ENCODE data around the gene FCRL6. TPM values are rescaled to one million over a fixed set of nuclear protein-coding genes. Genes with fewer than 3 reads are reported as not detected.

The FCRL6 gene
- total and polyA plus RNA-seq, 2 donors (not counting 3 experiments of a cell fraction or from before 2014, with no cell fraction given): 0.06 TPM; not detected in 1

DNA sequence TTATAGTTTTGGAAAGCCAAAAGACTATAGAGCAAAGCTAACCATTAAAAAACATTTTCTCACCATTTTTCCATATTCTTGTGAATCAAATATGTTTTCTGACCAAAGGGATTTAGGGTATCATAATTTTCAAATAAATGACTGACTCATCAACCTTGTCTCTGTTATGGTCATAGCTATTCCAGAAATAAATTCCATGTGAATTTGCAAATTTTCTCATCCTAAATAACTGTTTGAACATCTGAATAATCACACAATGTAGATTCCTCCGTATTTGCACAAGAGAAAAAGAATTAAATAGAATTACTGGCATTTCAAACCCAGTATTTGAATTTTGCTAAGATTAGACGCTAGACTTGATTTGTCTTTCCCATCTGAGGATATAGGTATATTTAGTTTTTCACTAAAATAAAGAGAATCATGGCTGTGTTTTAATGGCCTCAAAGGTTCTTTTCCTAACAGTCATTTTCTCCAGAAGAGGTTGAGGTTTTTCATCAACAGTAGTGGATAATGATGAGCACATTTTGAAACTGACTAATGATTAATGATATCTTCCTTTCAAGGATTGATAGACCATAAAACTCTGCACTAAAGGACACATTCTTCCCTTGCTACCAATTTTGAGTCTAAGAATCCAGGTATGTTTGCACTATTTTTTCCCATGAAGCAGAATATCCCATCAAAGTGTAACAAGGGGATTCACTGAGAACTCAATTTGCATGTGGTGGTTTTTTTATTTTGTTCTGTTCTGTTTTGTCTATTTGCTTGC lies 30.8 kb upstream of the FCRL6 start:
- H3K79me2 ChIP-seq (ENCODE audit: control insufficient read depth, insufficient read depth, low read length): no peaks in the 10 kb centered on the region
- no peak overlapping the region for H3K4me2 ChIP-seq (ENCODE audit: insufficient read depth, low read length)
- POLR2A ChIA-PET: no interaction called here
- intact Hi-C loops (cut with micrococcal nuclease) (no loop called here), dilution Hi-C loops (cut with MboI; ENCODE audit: extremely low pct_ligation_motif_present, low sequenced_read_pairs) (no loop called here)
- H3K4me1 ChIP-seq (ENCODE audit: control insufficient read depth, extremely low read depth, insufficient read depth, low read length): peaks cover 25% of the 10 kb centered on the region
- H3K27ac ChIP-seq (ENCODE audit: insufficient read depth, low read depth, low read length): no peak overlapping the region
- H3K9me3 ChIP-seq (replicated peaks; ENCODE audit: control insufficient read depth, insufficient read depth, low read length): no peaks in the 10 kb centered on the region
- no peak for TF ChIP-seq MYC (IDR thresholded peaks at IDR 0.05; ENCODE audit: low read depth, low read length)
- TF ChIP-seq POLR2AphosphoS5 (IDR thresholded peaks at IDR 0.05; ENCODE audit: insufficient read depth, low read depth, low read length): no peak
- no peak for TF ChIP-seq JUN (IDR thresholded peaks at IDR 0.05; ENCODE audit: borderline replicate concordance, insufficient read depth, insufficient read length, low read depth)
- TF ChIP-seq GATA2 (IDR thresholded peaks at IDR 0.05; ENCODE audit: insufficient read depth, insufficient read length, low read depth, low read length): no peak
- no peak for TF ChIP-seq FOS (IDR thresholded peaks at IDR 0.05; ENCODE audit: borderline replicate concordance, insufficient read depth, low read length)
- no peak for TF ChIP-seq POLR2A (IDR thresholded peaks at IDR 0.05; ENCODE audit: low read depth, low read length)
- TF ChIP-seq, protein P1, sequence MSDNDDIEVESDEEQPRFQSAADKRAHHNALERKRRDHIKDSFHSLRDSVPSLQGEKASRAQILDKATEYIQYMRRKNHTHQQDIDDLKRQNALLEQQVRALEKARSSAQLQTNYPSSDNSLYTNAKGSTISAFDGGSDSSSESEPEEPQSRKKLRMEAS (IDR thresholded peaks at IDR 0.05; ENCODE audit: insufficient read depth, insufficient read length): no peak
- no peaks in the 10 kb centered on the region for H3K36me3 ChIP-seq (ENCODE audit: control insufficient read depth in 2 of 2, extremely low read depth in 1 of 2, insufficient read depth in 2 of 2, low read length in 2 of 2)
- FAIRE-seq: no peak
- DNase-seq (ENCODE audit: low read depth, low spot score): no peak
- no TSS peak for BruUV-seq (replicated peaks)
- CTCF ChIA-PET: no interaction called here
- no peak overlapping the region for H2AFZ ChIP-seq (ENCODE audit: low read depth, low read length)
- H3K27me3 ChIP-seq (ENCODE audit: control insufficient read depth in 2 of 2, insufficient read depth in 2 of 2, low read length in 2 of 2): no peaks in the 10 kb centered on the region
- no peak overlapping the region for H3K9ac ChIP-seq (replicated peaks; ENCODE audit: extremely low read depth, insufficient read depth, low read length)
- no peak overlapping the region for H3K4me3 ChIP-seq (replicated peaks in 1 of 3; ENCODE audit: insufficient read depth in 1 of 3, low read depth in 1 of 3, low read length in 3 of 3)
- H3K9me1 ChIP-seq (replicated peaks; ENCODE audit: control insufficient read depth, extremely low read depth, insufficient read depth, low read length): no peaks in the 10 kb centered on the region
- no peaks in the 10 kb centered on the region for H4K20me1 ChIP-seq (replicated peaks; ENCODE audit: control insufficient read depth, extremely low read depth, insufficient read depth, low read length)

DNA sequence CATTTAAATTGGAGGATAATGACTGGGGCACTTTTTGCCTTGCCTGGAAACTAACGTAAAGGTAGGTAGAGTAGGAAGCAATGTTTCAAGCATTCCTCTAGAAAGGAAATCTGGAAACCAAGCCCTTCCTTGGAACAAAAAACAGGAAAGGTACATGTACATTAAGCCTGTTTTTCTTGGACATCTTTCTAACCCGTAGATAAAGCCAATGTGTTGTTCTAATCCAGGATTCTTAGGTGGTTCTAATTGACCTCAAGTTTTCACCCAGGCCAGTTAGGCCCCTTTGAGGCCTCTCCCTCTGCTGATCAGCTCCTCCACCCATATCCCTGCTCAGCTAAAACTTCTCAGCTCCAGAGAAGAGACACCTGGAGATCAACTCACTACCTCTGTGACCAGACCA lies 27.7 kb upstream of the FCRL6 start:
- H3K79me2 ChIP-seq (ENCODE audit: control insufficient read depth, insufficient read depth, low read length): no peaks in the 10 kb centered on the region
- peak overlapping the region; percentile 26 for H2AFZ ChIP-seq (ENCODE audit: low read depth, low read length)
- BruUV-seq (replicated peaks): no TSS peak
- dilution Hi-C loops (cut with MboI; ENCODE audit: extremely low pct_ligation_motif_present, low sequenced_read_pairs): no loop called here
- H3K9ac ChIP-seq (replicated peaks; ENCODE audit: extremely low read depth, insufficient read depth, low read length): peak overlapping the region; percentile 21
- peaks cover 42% of the 10 kb centered on the region for H3K4me1 ChIP-seq (ENCODE audit: control insufficient read depth, extremely low read depth, insufficient read depth, low read length)
- H3K36me3 ChIP-seq (ENCODE audit: control insufficient read depth in 2 of 2, extremely low read depth in 1 of 2, insufficient read depth in 2 of 2, low read length in 2 of 2): no peaks in the 10 kb centered on the region
- peak; percentile 79 for TF ChIP-seq GATA2 (IDR thresholded peaks at IDR 0.05; ENCODE audit: insufficient read depth, insufficient read length, low read depth, low read length)
- no peak for TF ChIP-seq MYC (IDR thresholded peaks at IDR 0.05; ENCODE audit: low read depth, low read length)
- TF ChIP-seq, protein P2, sequence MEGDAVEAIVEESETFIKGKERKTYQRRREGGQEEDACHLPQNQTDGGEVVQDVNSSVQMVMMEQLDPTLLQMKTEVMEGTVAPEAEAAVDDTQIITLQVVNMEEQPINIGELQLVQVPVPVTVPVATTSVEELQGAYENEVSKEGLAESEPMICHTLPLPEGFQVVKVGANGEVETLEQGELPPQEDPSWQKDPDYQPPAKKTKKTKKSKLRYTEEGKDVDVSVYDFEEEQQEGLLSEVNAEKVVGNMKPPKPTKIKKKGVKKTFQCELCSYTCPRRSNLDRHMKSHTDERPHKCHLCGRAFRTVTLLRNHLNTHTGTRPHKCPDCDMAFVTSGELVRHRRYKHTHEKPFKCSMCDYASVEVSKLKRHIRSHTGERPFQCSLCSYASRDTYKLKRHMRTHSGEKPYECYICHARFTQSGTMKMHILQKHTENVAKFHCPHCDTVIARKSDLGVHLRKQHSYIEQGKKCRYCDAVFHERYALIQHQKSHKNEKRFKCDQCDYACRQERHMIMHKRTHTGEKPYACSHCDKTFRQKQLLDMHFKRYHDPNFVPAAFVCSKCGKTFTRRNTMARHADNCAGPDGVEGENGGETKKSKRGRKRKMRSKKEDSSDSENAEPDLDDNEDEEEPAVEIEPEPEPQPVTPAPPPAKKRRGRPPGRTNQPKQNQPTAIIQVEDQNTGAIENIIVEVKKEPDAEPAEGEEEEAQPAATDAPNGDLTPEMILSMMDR (IDR thresholded peaks at IDR 0.05; ENCODE audit: extremely low read depth in 1 of 2, insufficient read depth in 1 of 2, low read depth in 1 of 2, low read length in 2 of 2): no peak
- TF ChIP-seq POLR2AphosphoS5 (IDR thresholded peaks at IDR 0.05; ENCODE audit: insufficient read depth, low read depth, low read length): peak; percentile 71
- peak; percentile 52 for TF ChIP-seq POLR2A (IDR thresholded peaks at IDR 0.05; ENCODE audit: low read depth, low read length)
- POLR2A ChIA-PET: no interaction called here
- H3K9me3 ChIP-seq (replicated peaks; ENCODE audit: control insufficient read depth, insufficient read depth, low read length): no peaks in the 10 kb centered on the region
- peak overlapping the region; percentile 50 for H3K27ac ChIP-seq (ENCODE audit: insufficient read depth, low read depth, low read length)
- H3K27me3 ChIP-seq (ENCODE audit: control insufficient read depth in 2 of 2, insufficient read depth in 2 of 2, low read length in 2 of 2): no peaks in the 10 kb centered on the region
- peak overlapping the region; percentile 63 for H3K4me2 ChIP-seq (ENCODE audit: insufficient read depth, low read length)
- intact Hi-C loops (cut with micrococcal nuclease): loop anchor here (1.0 kb wide), 2 partner anchors 176 to 301 kb away; no protein-coding TSS in a partner anchor
- H3K4me3 ChIP-seq (replicated peaks in 1 of 3; ENCODE audit: insufficient read depth in 1 of 3, low read depth in 1 of 3, low read length in 3 of 3): no peak overlapping the region
- CTCF ChIA-PET: interaction anchor here (0.8 to 4.4 kb wide), 9 partner anchors 16 to 613 kb away, joined by 3 to 61 read pairs (median 12); no protein-coding TSS in a partner anchor
- no peaks in the 10 kb centered on the region for H3K9me1 ChIP-seq (replicated peaks; ENCODE audit: control insufficient read depth, extremely low read depth, insufficient read depth, low read length)
- FAIRE-seq: peak; percentile 84
- H4K20me1 ChIP-seq (replicated peaks; ENCODE audit: control insufficient read depth, extremely low read depth, insufficient read depth, low read length): no peaks in the 10 kb centered on the region
- DNase-seq (ENCODE audit: low read depth, low spot score): peak; percentile 51
